ENCODE measurements around the gene CACTIN.
"Not testable (repeated sequence)": the region's sequence is repeated elsewhere in the genome, so short reads cannot be mapped to it uniquely, and the experiment has no call there.

CACTIN gene

GRCh38 chr19:3626473-3627350 lies at the start of gene CACTIN:
Gene CACTIN, minus strand, starts transcription at chr19:3626790. Its CDS starts 28 bp downstream, at chr19:3626762.
- DNase-seq (ENCODE audit: low read depth): peak; percentile 97

DNA sequence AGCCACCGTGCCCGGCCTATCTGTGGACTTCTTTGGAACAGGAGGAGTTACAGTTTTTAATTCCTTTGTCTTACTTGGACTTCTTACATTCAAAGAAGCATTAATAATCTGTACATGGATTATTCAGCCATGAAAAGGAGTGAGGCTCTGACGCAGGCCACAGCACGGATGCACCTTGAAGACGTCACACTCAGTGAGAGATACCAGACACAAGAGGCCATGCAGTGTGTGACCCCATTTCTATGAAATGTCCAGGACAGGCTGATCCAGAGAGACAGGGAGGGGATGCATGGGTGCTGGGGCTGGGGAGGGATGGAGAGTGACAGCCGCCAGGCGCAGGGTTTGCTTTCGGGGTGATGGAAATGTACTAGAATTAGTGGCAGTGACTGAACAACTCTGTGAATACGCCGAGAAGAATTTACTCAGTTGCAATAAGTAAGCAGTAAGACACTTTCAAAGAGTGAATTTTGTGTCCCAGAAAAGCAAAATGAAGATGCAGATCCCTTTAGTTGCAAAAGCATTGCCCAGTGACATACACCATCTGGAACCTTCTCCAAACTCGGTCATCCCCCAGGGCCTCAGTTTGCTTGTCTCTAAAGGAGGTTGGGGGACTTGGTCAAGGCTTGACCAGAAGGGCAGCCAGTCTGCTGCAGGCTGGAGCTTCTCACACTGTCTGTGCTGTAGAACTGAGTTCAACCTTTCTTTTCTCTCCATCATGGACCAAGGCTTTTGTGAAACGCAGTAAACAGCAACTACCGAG lies 48.4 kb upstream of the CACTIN start:
- DNase-seq (ENCODE audit: low read depth): no peak

GRCh38 chr19:3673506-3674439 lies 47.2 kb upstream of the CACTIN start:
- DNase-seq (ENCODE audit: low read depth): no peak

DNA sequence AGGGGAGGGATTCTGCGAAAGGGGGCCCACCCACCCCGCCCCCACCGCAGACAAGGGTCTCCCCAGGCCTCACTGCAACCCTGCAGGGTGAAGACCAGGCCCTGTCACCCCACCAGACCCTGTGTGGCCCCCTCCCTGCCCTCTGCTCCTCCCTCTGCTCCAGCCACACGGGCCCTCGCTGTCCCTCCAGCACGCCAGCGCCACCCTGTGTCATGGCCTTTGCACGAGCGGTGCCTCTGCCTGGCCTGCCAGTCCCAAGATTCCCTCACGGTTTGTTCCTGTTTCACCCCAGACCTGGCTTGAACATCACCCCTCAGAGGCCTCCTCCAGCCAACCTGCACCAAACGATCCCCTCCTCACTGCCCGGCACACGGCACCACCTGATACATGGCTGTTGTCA lies 46.4 kb upstream of the CACTIN start:
- DNase-seq (ENCODE audit: low read depth): no peak

GRCh38 chr19:3672575-3672948 lies 46.0 kb upstream of the CACTIN start:
- DNase-seq (ENCODE audit: low read depth): no peak

GRCh38 chr19:3671680-3672574 lies 45.3 kb upstream of the CACTIN start:
- DNase-seq (ENCODE audit: low read depth): no peak

DNA sequence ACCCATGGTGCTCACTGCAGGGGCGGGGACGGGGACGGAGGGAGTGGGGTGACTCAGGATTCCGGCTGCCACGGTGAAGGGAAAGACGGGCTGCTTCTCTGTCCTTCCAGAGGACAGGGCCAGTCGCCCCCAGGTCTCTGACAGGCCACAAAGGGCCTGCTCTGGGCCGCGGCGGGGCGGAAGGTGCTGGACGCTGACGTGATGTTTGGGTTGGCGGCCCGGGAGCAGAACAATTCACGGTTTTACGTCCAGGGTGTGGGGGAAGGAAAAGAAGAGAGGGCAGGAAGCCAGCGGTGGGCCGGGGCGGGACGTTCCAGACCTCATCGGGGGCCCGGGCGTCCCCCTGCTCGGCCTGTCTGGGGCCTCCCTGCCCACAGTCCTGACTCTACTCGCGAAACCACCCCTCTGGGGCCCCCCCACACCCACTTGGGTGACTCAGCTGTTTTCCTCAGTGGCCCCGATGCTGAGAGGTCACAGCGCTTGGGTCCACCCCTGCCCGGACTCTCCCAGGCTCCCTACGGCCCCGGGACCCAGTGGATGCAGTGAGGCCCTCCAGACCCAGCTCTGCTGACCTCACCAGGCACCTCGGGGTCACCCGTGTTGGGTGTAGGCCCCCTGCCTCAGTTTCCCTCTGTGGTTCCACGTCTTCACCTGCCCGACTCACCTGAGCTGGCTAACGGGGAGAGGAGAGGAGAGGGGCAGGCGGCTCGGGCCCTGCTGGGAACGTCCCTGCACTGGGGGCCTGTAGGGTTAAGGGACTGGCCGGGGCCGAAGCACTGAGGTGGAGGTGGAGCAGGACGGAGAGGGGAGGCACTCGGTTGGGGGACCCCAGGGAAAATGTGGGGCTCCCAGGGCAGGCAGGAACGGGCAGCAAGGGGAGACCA lies 44.4 kb upstream of the CACTIN start:
- DNase-seq (ENCODE audit: low read depth): peak; percentile 43

- peak; percentile 87 for DNase-seq (ENCODE audit: low read depth)
Measured at GRCh38 chr19:3669947-3670795, 43.6 kb upstream of the CACTIN start.

- DNase-seq (ENCODE audit: low read depth): no peak
Measured at GRCh38 chr19:3669082-3669946, 42.7 kb upstream of the CACTIN start.

- no peak for DNase-seq (ENCODE audit: low read depth)
Measured at GRCh38 chr19:3668331-3669081, 41.9 kb upstream of the CACTIN start.

DNA sequence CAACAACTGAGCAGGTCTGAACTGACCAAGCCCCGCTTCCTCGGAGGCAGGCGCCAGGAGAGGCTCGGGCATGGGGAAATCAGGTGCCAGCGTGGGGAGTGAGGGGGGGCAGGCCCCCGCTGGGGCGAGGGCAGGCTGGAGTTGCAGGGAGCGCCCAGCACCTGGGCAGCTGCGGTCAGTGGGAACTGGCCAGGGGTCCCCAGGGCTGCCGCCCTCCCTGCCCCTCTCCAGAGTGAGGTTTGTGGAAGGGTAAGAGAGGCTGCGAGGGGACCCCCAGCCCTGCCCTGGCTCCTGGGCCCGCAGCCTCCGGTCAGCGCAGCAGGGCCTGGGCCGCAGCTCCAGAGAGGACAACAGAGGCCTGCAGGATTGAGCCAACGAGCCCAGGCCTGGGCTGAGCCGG lies 41.2 kb upstream of the CACTIN start:
- no peak for DNase-seq (ENCODE audit: low read depth)

- DNase-seq (ENCODE audit: low read depth): no peak
Measured at GRCh38 chr19:3667037-3667638, 40.5 kb upstream of the CACTIN start.

DNA sequence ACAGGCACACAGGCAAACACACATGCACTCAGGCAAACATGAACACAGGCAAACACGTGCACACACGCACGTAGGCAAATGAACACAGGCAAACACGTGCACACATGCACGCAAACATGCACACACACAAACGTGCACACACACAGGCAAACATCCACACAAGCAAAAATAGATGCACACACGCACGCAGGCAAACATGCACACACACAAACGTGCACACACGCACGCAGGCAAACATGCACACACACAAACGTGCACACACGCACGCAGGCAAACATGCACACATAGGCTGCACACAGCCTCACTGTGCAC lies 39.9 kb upstream of the CACTIN start:
- DNase-seq (ENCODE audit: low read depth): not testable (repeated sequence)

- no peak for DNase-seq (ENCODE audit: low read depth)
Measured at GRCh38 chr19:3665681-3666544, 39.3 kb upstream of the CACTIN start.

DNA sequence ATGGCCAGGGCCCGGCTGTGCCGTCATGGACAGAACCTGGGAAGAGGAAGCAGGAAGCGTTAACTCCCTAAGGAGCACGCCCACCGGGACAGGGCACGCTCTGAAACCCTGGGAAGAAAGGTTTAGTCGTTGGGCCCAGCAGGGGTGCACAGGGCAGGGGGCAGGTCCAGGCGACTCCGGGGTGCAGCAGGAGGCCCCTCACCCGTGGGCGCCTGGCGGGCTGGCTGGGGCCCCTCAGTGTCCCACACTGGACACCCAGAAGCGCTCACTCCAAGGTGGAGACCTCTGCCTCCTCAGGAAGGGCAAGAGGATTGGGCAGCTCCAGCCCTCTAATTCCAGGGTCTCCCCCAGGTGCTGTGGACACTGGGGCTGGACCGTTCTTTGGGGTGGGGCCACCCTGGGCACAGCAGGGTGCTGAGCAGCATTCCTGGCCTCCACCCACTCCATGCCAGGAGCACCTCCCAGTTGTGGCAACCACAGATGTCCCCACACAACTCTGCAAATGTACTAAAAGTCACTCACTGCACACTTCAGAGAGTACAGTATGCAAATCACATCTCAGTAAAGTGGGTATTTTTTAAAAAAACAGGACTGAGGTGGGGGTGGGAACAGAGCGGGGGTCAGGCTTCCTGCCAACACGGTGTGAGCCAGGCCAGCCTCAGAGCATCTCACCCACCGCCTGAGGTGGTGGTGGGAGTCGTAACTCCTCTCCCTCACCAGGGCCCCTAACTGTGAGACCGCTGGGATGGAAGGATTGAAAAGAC lies 38.5 kb upstream of the CACTIN start:
- DNase-seq (ENCODE audit: low read depth): no peak

Data from fibroblast of the conjunctiva (primary cell).